Gastroesophageal sphincter (tissue), 4 donors: ENCODE results near the gene TMEM134. TPM values are rescaled to one million over a fixed set of nuclear protein-coding genes. Genes with fewer than 3 reads are reported as not detected.

Experiments
- ATAC-seq: fragments of 150-250 bp; one replicate; pipeline ENCODE4 v1.9.1; 2016; ENCODE audit warnings: mild to moderate bottlenecking, moderate library complexity
- H3K27ac ChIP-seq, 4 donors: fragments of 200-600 bp; sonication (generic) in 3 of 4; 1 replicate in 3 of 4; 2 replicates in 1 of 4; pipeline ENCODE4 v1.5.1; 2016 to 2019
- H3K27me3 ChIP-seq: fragments of 200-600 bp; sonication (generic); one replicate; pipeline ENCODE4 v1.5.1; 2019
- H3K36me3 ChIP-seq, 2 donors: fragments of 200-600 bp; sonication (generic); one replicate each; pipeline ENCODE4 v1.5.1; 2019; ENCODE audit warnings: control low read depth in 1 of 2
- H3K4me1 ChIP-seq, 3 donors: fragments of 200-600 bp; sonication (generic); 1 replicate in 2 of 3; 2 replicates in 1 of 3; pipeline ENCODE4 v1.5.1; 2016 to 2019; ENCODE audit warnings: control low read depth in 2 of 3
- H3K4me3 ChIP-seq, 2 donors: fragments of 200-600 bp; sonication (generic); one replicate each; pipeline ENCODE4 v1.5.1; 2019; ENCODE audit warnings: mild to moderate bottlenecking in 1 of 2, moderate library complexity in 1 of 2
- H3K9me3 ChIP-seq, 3 donors: fragments of 200-600 bp; sonication (generic); one replicate each; pipeline ENCODE4 v1.5.1; 2017 to 2019; ENCODE audit warnings: control low read depth in 2 of 3
- CTCF ChIP-seq, 4 experiments: fragments of 200-600 bp in 2 of 4; fragments of 450-650 bp in 2 of 4; sonication (generic) in 1 of 4; IDR thresholded peaks; one replicate each; pipeline ENCODE4 v1.5.1; 2017 to 2019; ENCODE audit warnings: antibody characterized with exemption in 4 of 4, mild to moderate bottlenecking in 2 of 4, moderate library complexity in 2 of 4
- EP300 ChIP-seq: sonication (generic); formaldehyde crosslinking; IDR thresholded peaks from one replicate; pipeline ENCODE4 v1.6.1; 2017; ENCODE audit warnings: antibody characterized with exemption, mild to moderate bottlenecking
- POLR2A ChIP-seq, 2 donors: fragments of 450-650 bp; IDR thresholded peaks; one replicate each; pipeline ENCODE4 v1.6.1; 2017; ENCODE audit warnings: antibody characterized with exemption in 2 of 2, mild to moderate bottlenecking in 2 of 2, moderate library complexity in 1 of 2
- POLR2AphosphoS5 ChIP-seq: sonication (generic); formaldehyde crosslinking; IDR thresholded peaks from one replicate; pipeline ENCODE4 v1.6.1; 2017; ENCODE audit warnings: antibody characterized with exemption
- WGBS, 2 donors: methylation state at CpG; one replicate each; pipeline ENCODE4 v1.1.5; 2018; ENCODE audit warnings: low coverage in 1 of 2; 5-methylcytosine and 5-hydroxymethylcytosine counted together
- total RNA-seq, 4 donors: library from RNA; depleted of rRNA; stranded (reverse); fragments of >200 nt; gene quantifications; one replicate each; pipeline ENCODE4 v1.1.0, GENCODE V29; 2016

Gene TMEM134
- total RNA-seq, 4 donors from 2014 or later = 22.2 to 35.2 (median 32.5) TPM

- peaks cover 0 to 26% (median 7%) of the 10 kb centered on the region in 3 donors for H3K4me1 ChIP-seq
- no peak overlapping the region for H3K4me3 ChIP-seq
- no peaks in the 10 kb centered on the region for H3K9me3 ChIP-seq
- H3K27ac ChIP-seq = no peak overlapping the region
- peaks cover 0 to 59% of the 10 kb centered on the region in 2 donors for H3K36me3 ChIP-seq
- no peak for ATAC-seq
- 60 to 100% methylated on average over 1 of the region's 1 CpG for WGBS, 2 donors
- peaks cover 32% of the 10 kb centered on the region for H3K27me3 ChIP-seq
- no peak for TF ChIP-seq POLR2A (IDR thresholded peaks at IDR 0.05)
- no peak for TF ChIP-seq CTCF (IDR thresholded peaks at IDR 0.05)
- TF ChIP-seq POLR2AphosphoS5 = no peak
- no peak for TF ChIP-seq EP300
Measured at GRCh38 chr11:67500484-67500821, 31.4 kb upstream of the TMEM134 start.

- peaks cover 0 to 21% (median 4%) of the 10 kb centered on the region in 3 donors for H3K4me1 ChIP-seq
- no peak overlapping the region for H3K27ac ChIP-seq
- 80% methylated on average over 1 of the region's 26 CpGs; no CpG with 5 or more reads in 1 of the 2 donors for WGBS, 2 donors
- H3K4me3 ChIP-seq = no peak overlapping the region
- H3K27me3 ChIP-seq = peaks cover 28% of the 10 kb centered on the region
- peaks cover 0 to 64% of the 10 kb centered on the region in 2 donors for H3K36me3 ChIP-seq
- ATAC-seq = no peak
- H3K9me3 ChIP-seq = no peaks in the 10 kb centered on the region
- TF ChIP-seq CTCF (IDR thresholded peaks at IDR 0.05) (no peak), POLR2AphosphoS5 (no peak), EP300 (no peak)
Measured at GRCh38 chr11:67499808-67500483, 30.9 kb upstream of the TMEM134 start.

GRCh38 chr11:67498544-67498972, 29.5 kb upstream of the TMEM134 start:
- ATAC-seq = no peak
- Histone ChIP-seq H3K36me3 (peaks cover 0 to 78% of the 10 kb centered on the region in 2 donors), H3K4me1 (peaks cover 0 to 7% (median under 1%) of the 10 kb centered on the region in 3 donors), H3K27ac (no peak overlapping the region), H3K4me3 (no peak overlapping the region), H3K27me3 (peaks cover 16% of the 10 kb centered on the region), H3K9me3 (no peaks in the 10 kb centered on the region)
- TF ChIP-seq POLR2AphosphoS5 (no peak), CTCF (IDR thresholded peaks at IDR 0.05) (no peak), POLR2A (IDR thresholded peaks at IDR 0.05) (peak in 1 of 2 donors; percentile 10), EP300 (no peak)
- no CpG with 5 or more reads among the region's 21 CpGs for WGBS, 2 donors

- no peaks in the 10 kb centered on the region for H3K4me1 ChIP-seq
- peaks cover 0 to 86% of the 10 kb centered on the region in 2 donors for H3K36me3 ChIP-seq
- no peak overlapping the region for H3K27ac ChIP-seq
- no peak overlapping the region for H3K4me3 ChIP-seq
- no peak for ATAC-seq
- TF ChIP-seq POLR2A (IDR thresholded peaks at IDR 0.05) (no peak), EP300 (no peak), POLR2AphosphoS5 (no peak), CTCF (IDR thresholded peaks at IDR 0.05) (no peak)
- no CpG with 5 or more reads among the region's 21 CpGs for WGBS, 2 donors
- peaks cover 8% of the 10 kb centered on the region for H3K27me3 ChIP-seq
- H3K9me3 ChIP-seq = no peaks in the 10 kb centered on the region
Measured at GRCh38 chr11:67497656-67498291, 28.7 kb upstream of the TMEM134 start.

GRCh38 chr11:67496113-67496512, 27.1 kb upstream of the TMEM134 start:
- no peak overlapping the region for H3K4me3 ChIP-seq
- H3K36me3 ChIP-seq = peaks cover 0 to 87% of the 10 kb centered on the region in 2 donors
- H3K27me3 ChIP-seq = no peaks in the 10 kb centered on the region
- no peak for ATAC-seq
- WGBS, 2 donors = 90 to 100% methylated on average over 1 to 5 of the region's 12 CpGs
- H3K9me3 ChIP-seq = no peaks in the 10 kb centered on the region
- no peak overlapping the region for H3K27ac ChIP-seq
- TF ChIP-seq POLR2A (IDR thresholded peaks at IDR 0.05) (no peak), EP300 (no peak), POLR2AphosphoS5 (no peak), CTCF (IDR thresholded peaks at IDR 0.05) (no peak)
- H3K4me1 ChIP-seq = peaks cover 0 to 12% (median 0%) of the 10 kb centered on the region in 3 donors
